OCI-LY1 (cell line): Measurements from ENCODE around the gene C22orf23.

Experiments used
- EZH2 ChIP-seq: fragments of 200-600 bp; sonication (generic), shearing (Covaris generic); IDR thresholded peaks from 2 replicates; pipeline ENCODE4 v1.8.0; 2017; ENCODE audit warnings: borderline replicate concordance, mixed run types, mild to moderate bottlenecking, antibody characterized with exemption, low read length, moderate library complexity, mixed read lengths
- TF ChIP-seq, protein P1 (sequence below): fragments of 200-600 bp; sonication (generic), shearing (Covaris generic); IDR thresholded peaks from 2 replicates; pipeline ENCODE4 v1.5.1; 2017; ENCODE audit warnings: mild to moderate bottlenecking, antibody characterized with exemption, low read length, moderate library complexity, mixed read lengths

DNA sequence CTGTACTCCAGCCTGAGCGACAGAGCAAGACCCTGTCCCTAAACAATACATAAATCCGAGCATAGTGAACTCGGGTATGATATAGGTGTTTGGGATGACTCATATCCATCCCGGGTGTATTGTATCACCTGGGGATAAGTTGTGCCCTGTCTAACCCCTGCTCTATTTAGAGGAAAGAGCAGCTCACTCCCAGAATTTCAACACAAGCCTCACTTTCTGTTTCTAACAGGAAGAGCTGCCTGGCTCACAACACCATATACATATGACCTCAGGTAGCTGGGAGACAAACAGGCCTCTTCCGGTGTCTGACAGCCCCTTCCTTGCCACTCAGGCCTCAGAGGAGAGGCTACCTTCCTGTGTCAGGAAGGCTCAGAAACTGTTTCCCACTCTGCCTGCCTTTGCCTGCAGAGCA, 57.2 kb downstream of the C22orf23 start:
- TF ChIP-seq, protein P1, sequence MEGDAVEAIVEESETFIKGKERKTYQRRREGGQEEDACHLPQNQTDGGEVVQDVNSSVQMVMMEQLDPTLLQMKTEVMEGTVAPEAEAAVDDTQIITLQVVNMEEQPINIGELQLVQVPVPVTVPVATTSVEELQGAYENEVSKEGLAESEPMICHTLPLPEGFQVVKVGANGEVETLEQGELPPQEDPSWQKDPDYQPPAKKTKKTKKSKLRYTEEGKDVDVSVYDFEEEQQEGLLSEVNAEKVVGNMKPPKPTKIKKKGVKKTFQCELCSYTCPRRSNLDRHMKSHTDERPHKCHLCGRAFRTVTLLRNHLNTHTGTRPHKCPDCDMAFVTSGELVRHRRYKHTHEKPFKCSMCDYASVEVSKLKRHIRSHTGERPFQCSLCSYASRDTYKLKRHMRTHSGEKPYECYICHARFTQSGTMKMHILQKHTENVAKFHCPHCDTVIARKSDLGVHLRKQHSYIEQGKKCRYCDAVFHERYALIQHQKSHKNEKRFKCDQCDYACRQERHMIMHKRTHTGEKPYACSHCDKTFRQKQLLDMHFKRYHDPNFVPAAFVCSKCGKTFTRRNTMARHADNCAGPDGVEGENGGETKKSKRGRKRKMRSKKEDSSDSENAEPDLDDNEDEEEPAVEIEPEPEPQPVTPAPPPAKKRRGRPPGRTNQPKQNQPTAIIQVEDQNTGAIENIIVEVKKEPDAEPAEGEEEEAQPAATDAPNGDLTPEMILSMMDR = no peak
- no peak for TF ChIP-seq EZH2
